DMS153 (cell line): ENCODE data around the gene MSI1.

ENCODE experiments used
- DNase-seq: peaks from one replicate; lab custom pipeline; 2025; lab: John Stamatoyannopoulos, UW

Gene MSI1

GRCh38 chr12:120376934-120377572, 8.1 kb upstream of the MSI1 start:
- DNase-seq: no peak

- DNase-seq: no peak
Measured at GRCh38 chr12:120376416-120376815, 7.5 kb upstream of the MSI1 start.

GRCh38 chr12:120376009-120376408, 7.0 kb upstream of the MSI1 start:
- DNase-seq: no peak

GRCh38 chr12:120373683-120374082, 4.7 kb upstream of the MSI1 start:
- no peak for DNase-seq

- no peak for DNase-seq
Measured at GRCh38 chr12:120370343-120371243, 1.6 kb upstream of the MSI1 start.

- no peak for DNase-seq
Measured at GRCh38 chr12:120369603-120370342, 809 bp upstream of the MSI1 start.

GRCh38 chr12:120367924-120368788, 808 bp downstream of the MSI1 start:
- no peak for DNase-seq

GRCh38 chr12:120367233-120367923, 1.6 kb downstream of the MSI1 start:
- no peak for DNase-seq

GRCh38 chr12:120366845-120367232, 2.1 kb downstream of the MSI1 start:
- no peak for DNase-seq

GRCh38 chr12:120366341-120366705, 2.6 kb downstream of the MSI1 start:
- no peak for DNase-seq

GRCh38 chr12:120365675-120366340, 3.2 kb downstream of the MSI1 start:
- no peak for DNase-seq

- no peak for DNase-seq
Measured at GRCh38 chr12:120364487-120364886, 4.5 kb downstream of the MSI1 start.

- DNase-seq: no peak
Measured at GRCh38 chr12:120363274-120363855, 5.6 kb downstream of the MSI1 start.

GRCh38 chr12:120362516-120363273, 6.3 kb downstream of the MSI1 start:
- peak; percentile 20 for DNase-seq

- peak; percentile 89 for DNase-seq
Measured at GRCh38 chr12:120361506-120362208, 7.3 kb downstream of the MSI1 start.

GRCh38 chr12:120359128-120359527, 9.8 kb downstream of the MSI1 start:
- no peak for DNase-seq

- DNase-seq: no peak
Measured at GRCh38 chr12:120358412-120359100, 10.4 kb downstream of the MSI1 start.

- no peak for DNase-seq
Measured at GRCh38 chr12:120357104-120357503, 11.9 kb downstream of the MSI1 start.
